Naive thymus-derived CD4-positive, alpha-beta T cell (primary cell): Measurements from ENCODE around the gene MBD5. TPM values are rescaled to one million over a fixed set of nuclear protein-coding genes. Genes with fewer than 3 reads are reported as not detected.

Experiments
- ATAC-seq: fragments of 150-1000 bp; cut with Tn5 transposase; 2 replicates; pipeline ENCODE4 v1.10.0; 2021; ENCODE audit warnings: mild to moderate bottlenecking, moderate library complexity
- CTCF ChIA-PET: fragments of 350-600 bp; sonication (Branson Sonifier 250); formaldehyde crosslinking; loops from one replicate; lab custom pipeline; 2021; ENCODE audit warnings: antibody characterized with exemption; lab: Charles Lee
- POLR2A ChIA-PET: fragments of 350-600 bp; sonication (Branson Sonifier 250); formaldehyde crosslinking; loops from one replicate; lab custom pipeline; 2021; ENCODE audit warnings: antibody characterized with exemption, inconsistent platforms; lab: Charles Lee
- DNase-seq, 9 donors: peaks; one replicate each; pipeline versions ENCODE4 v3.0.0 to v3.0.0-alpha.2; 2020 to 2022; ENCODE audit warnings: mixed read lengths in 1 of 9
- H3K27ac ChIP-seq: one replicate; pipeline ENCODE4 v1.7.0; 2013; ENCODE audit warnings: mild to moderate bottlenecking, low read depth, low read length, moderate library complexity
- H3K27me3 ChIP-seq, 2 donors: one replicate each; pipeline ENCODE4 v1.7.0; 2013; ENCODE audit warnings: low read length in 2 of 2, mild to moderate bottlenecking in 2 of 2, moderate library complexity in 2 of 2; ENCODE audit not compliant: control insufficient read depth in 2 of 2, insufficient read depth in 2 of 2
- H3K36me3 ChIP-seq, 3 experiments: 1 replicate in 2 of 3; 2 replicates in 1 of 3; pipeline ENCODE4 v1.7.0; 2013; ENCODE audit warnings: low read length in 3 of 3, mild to moderate bottlenecking in 3 of 3, moderate library complexity in 1 of 3; ENCODE audit not compliant: insufficient read depth in 3 of 3, control insufficient read depth in 2 of 3
- H3K4me1 ChIP-seq, 2 donors: one replicate each; pipeline ENCODE4 v1.7.0; 2013; ENCODE audit warnings: low read length in 2 of 2, mild to moderate bottlenecking in 2 of 2, moderate library complexity in 1 of 2; ENCODE audit not compliant: control insufficient read depth in 2 of 2, insufficient read depth in 2 of 2
- H3K4me3 ChIP-seq: 2 replicates; pipeline ENCODE4 v1.7.0; 2013; ENCODE audit warnings: mild to moderate bottlenecking, low read length
- H3K9me3 ChIP-seq, 3 experiments: 1 replicate in 2 of 3; 2 replicates in 1 of 3; pipeline ENCODE4 v1.7.0; 2013; ENCODE audit warnings: low read length in 3 of 3; ENCODE audit not compliant: control insufficient read depth in 2 of 3
- H3K27ac Mint-ChIP-seq, 9 donors: one replicate each; pipeline ENCODE4 v1.8.0; 2020 to 2022; ENCODE audit warnings: mixed read lengths in 9 of 9, mild to moderate bottlenecking in 8 of 9, moderate library complexity in 5 of 9, inconsistent platforms in 2 of 9
- H3K27me3 Mint-ChIP-seq, 5 donors: one replicate each; pipeline ENCODE4 v1.8.0; 2021 to 2022; ENCODE audit warnings: mixed read lengths in 5 of 5, mild to moderate bottlenecking in 1 of 5
- H3K36me3 Mint-ChIP-seq, 5 donors: one replicate each; pipeline ENCODE4 v1.8.0; 2020 to 2022; ENCODE audit warnings: mixed read lengths in 5 of 5, mild to moderate bottlenecking in 3 of 5, inconsistent platforms in 1 of 5
- H3K4me1 Mint-ChIP-seq, 7 donors: one replicate each; pipeline ENCODE4 v1.8.0; 2020 to 2022; ENCODE audit warnings: mixed read lengths in 7 of 7, mild to moderate bottlenecking in 3 of 7, inconsistent platforms in 1 of 7
- H3K4me3 Mint-ChIP-seq, 10 donors: one replicate each; pipeline ENCODE4 v1.8.0; 2020 to 2022; ENCODE audit warnings: mild to moderate bottlenecking in 10 of 10, mixed read lengths in 10 of 10, moderate library complexity in 6 of 10, inconsistent platforms in 2 of 10
- H3K9me3 Mint-ChIP-seq, 11 donors: one replicate each; pipeline ENCODE4 v1.8.0; 2020 to 2022; ENCODE audit warnings: mixed read lengths in 11 of 11, mild to moderate bottlenecking in 4 of 11, inconsistent platforms in 1 of 11, moderate library complexity in 1 of 11
- intact Hi-C, 2 donors: fragments of 100-400 bp; cut with micrococcal nuclease; formaldehyde crosslinking; loops; one replicate each; pipeline ENCODE4 v1.15.1; 2023
- polyA plus RNA-seq, 2 donors: library from polyadenylated mRNA; unstranded; fragments of 300-500 nt; fragmentation: Illumina TruSeq; gene quantifications; one replicate each; pipeline ENCODE4 v1.2.3, GENCODE V29; 2021
- total RNA-seq, 6 experiments: library from RNA in 5 of 6; stranded (reverse) in 5 of 6; gene quantifications; 1 replicate in 5 of 6; 2 replicates in 1 of 6; pipeline ENCODE4 v1.2.3 and lab custom pipeline; 2021 to 2026

MBD5 gene
- total and polyA plus RNA-seq, 7 experiments from 2014 or later = 14.6 to 76.8 (median 58.6) TPM

GRCh38 chr2:148103946-148104345, 83.1 kb downstream of the MBD5 start:
- ATAC-seq (no peak), DNase-seq (no peak)
- no peaks in the 10 kb centered on the region for H3K27me3 Mint-ChIP-seq
- peak overlapping the region in 1 of 9 donors; percentile 17 for H3K27ac Mint-ChIP-seq
- H3K4me3 Mint-ChIP-seq = no peak overlapping the region
- intact Hi-C loops = no loop called here
- CTCF ChIA-PET = no interaction called here
- H3K9me3 Mint-ChIP-seq = peaks cover 0 to 7% (median 0%) of the 10 kb centered on the region in 11 donors
- no peaks in the 10 kb centered on the region for H3K4me1 ChIP-seq
- POLR2A ChIA-PET = no interaction called here
- no peak overlapping the region for H3K27ac ChIP-seq
- H3K4me3 ChIP-seq = no peak overlapping the region
- H3K27me3 ChIP-seq = no peaks in the 10 kb centered on the region
- H3K36me3 Mint-ChIP-seq = peaks cover 0 to 19% (median 12%) of the 10 kb centered on the region in 5 donors
- H3K4me1 Mint-ChIP-seq = peaks cover 0 to 22% (median 11%) of the 10 kb centered on the region in 7 donors
- H3K9me3 ChIP-seq = no peaks in the 10 kb centered on the region
- no peaks in the 10 kb centered on the region for H3K36me3 ChIP-seq

- no peaks in the 10 kb centered on the region for H3K27me3 Mint-ChIP-seq
- H3K27ac ChIP-seq = no peak overlapping the region
- H3K4me1 Mint-ChIP-seq = peaks cover 11 to 30% (median 24%) of the 10 kb centered on the region in 7 donors
- intact Hi-C loops = no loop called here
- no peak for DNase-seq
- peaks cover 0 to 19% (median 12%) of the 10 kb centered on the region in 5 donors for H3K36me3 Mint-ChIP-seq
- H3K27ac Mint-ChIP-seq = no peak overlapping the region
- no peak for ATAC-seq
- no peak overlapping the region for H3K4me3 Mint-ChIP-seq
- H3K9me3 ChIP-seq = no peaks in the 10 kb centered on the region
- H3K9me3 Mint-ChIP-seq = peaks cover 0 to 7% (median 0%) of the 10 kb centered on the region in 11 donors
- H3K27me3 ChIP-seq = no peaks in the 10 kb centered on the region
- no peaks in the 10 kb centered on the region for H3K36me3 ChIP-seq
- CTCF ChIA-PET = no interaction called here
- H3K4me3 ChIP-seq = no peak overlapping the region
- POLR2A ChIA-PET = no interaction called here
- peaks cover 0 to 4% of the 10 kb centered on the region in 2 donors for H3K4me1 ChIP-seq
Observed at GRCh38 chr2:148106331-148106730, 85.4 kb downstream of the MBD5 start.

- no peak overlapping the region for H3K27ac Mint-ChIP-seq
- ChIA-PET POLR2A (no interaction called here), CTCF (interaction anchor here (0.7 kb wide), 2 partner anchors 227 to 334 kb away, joined by 8 read pairs; no protein-coding TSS in a partner anchor)
- H3K4me1 Mint-ChIP-seq = peaks cover 11 to 23% (median 18%) of the 10 kb centered on the region in 7 donors
- DNase-seq (no peak), ATAC-seq (no peak)
- no peaks in the 10 kb centered on the region for H3K27me3 ChIP-seq
- no peaks in the 10 kb centered on the region for H3K36me3 ChIP-seq
- H3K4me1 ChIP-seq = peaks cover 0 to 4% of the 10 kb centered on the region in 2 donors
- peaks cover 0 to 7% (median 0%) of the 10 kb centered on the region in 11 donors for H3K9me3 Mint-ChIP-seq
- H3K27me3 Mint-ChIP-seq = no peaks in the 10 kb centered on the region
- no peak overlapping the region for H3K27ac ChIP-seq
- peaks cover 0 to 22% (median 15%) of the 10 kb centered on the region in 5 donors for H3K36me3 Mint-ChIP-seq
- no peak overlapping the region for H3K4me3 Mint-ChIP-seq
- no peak overlapping the region for H3K4me3 ChIP-seq
- no peaks in the 10 kb centered on the region for H3K9me3 ChIP-seq
- intact Hi-C loops = no loop called here
Observed at GRCh38 chr2:148108385-148108784, 87.5 kb downstream of the MBD5 start.

GRCh38 chr2:148110184-148110583, 89.3 kb downstream of the MBD5 start:
- Mint-ChIP-seq H3K27ac (peak overlapping the region in 5 of 9 donors; percentile 0 to 37 (median 7)), H3K27me3 (no peaks in the 10 kb centered on the region), H3K36me3 (peaks cover 0 to 22% (median 16%) of the 10 kb centered on the region in 5 donors), H3K4me1 (peaks cover 11 to 22% (median 18%) of the 10 kb centered on the region in 7 donors), H3K4me3 (peak overlapping the region in 2 of 10 donors; percentile 0 to 10), H3K9me3 (peaks cover 0 to 7% (median 0%) of the 10 kb centered on the region in 11 donors)
- ATAC-seq = no peak
- DNase-seq = no peak
- Histone ChIP-seq H3K9me3 (no peaks in the 10 kb centered on the region), H3K27me3 (no peaks in the 10 kb centered on the region), H3K36me3 (no peaks in the 10 kb centered on the region), H3K27ac (no peak overlapping the region), H3K4me3 (no peak overlapping the region), H3K4me1 (peaks cover 0 to 4% of the 10 kb centered on the region in 2 donors)
- ChIA-PET POLR2A (no interaction called here), CTCF (no interaction called here)
- intact Hi-C loops = no loop called here

GRCh38 chr2:148122788-148123187, 101.9 kb downstream of the MBD5 start:
- Histone ChIP-seq H3K27me3 (no peaks in the 10 kb centered on the region), H3K36me3 (no peaks in the 10 kb centered on the region), H3K4me1 (no peaks in the 10 kb centered on the region), H3K4me3 (no peak overlapping the region), H3K9me3 (no peaks in the 10 kb centered on the region), H3K27ac (no peak overlapping the region)
- POLR2A ChIA-PET = no interaction called here
- H3K4me3 Mint-ChIP-seq = no peak overlapping the region
- H3K27ac Mint-ChIP-seq = no peak overlapping the region
- peaks cover 0 to 17% (median 3%) of the 10 kb centered on the region in 11 donors for H3K9me3 Mint-ChIP-seq
- intact Hi-C loops = no loop called here
- DNase-seq (no peak), ATAC-seq (no peak)
- no peaks in the 10 kb centered on the region for H3K27me3 Mint-ChIP-seq
- H3K4me1 Mint-ChIP-seq = peaks cover 0 to 9% (median 5%) of the 10 kb centered on the region in 7 donors
- peaks cover 4 to 37% (median 27%) of the 10 kb centered on the region in 5 donors for H3K36me3 Mint-ChIP-seq
- CTCF ChIA-PET = no interaction called here

- no peak overlapping the region for H3K4me3 Mint-ChIP-seq
- Histone ChIP-seq H3K27ac (no peak overlapping the region), H3K27me3 (no peaks in the 10 kb centered on the region), H3K4me1 (no peaks in the 10 kb centered on the region), H3K4me3 (no peak overlapping the region), H3K36me3 (no peaks in the 10 kb centered on the region), H3K9me3 (no peaks in the 10 kb centered on the region)
- H3K9me3 Mint-ChIP-seq = peaks cover 0 to 7% (median 1%) of the 10 kb centered on the region in 11 donors
- no peaks in the 10 kb centered on the region for H3K27me3 Mint-ChIP-seq
- peaks cover 0 to 9% (median 5%) of the 10 kb centered on the region in 7 donors for H3K4me1 Mint-ChIP-seq
- POLR2A ChIA-PET = no interaction called here
- no peak for DNase-seq
- CTCF ChIA-PET = no interaction called here
- no peak for ATAC-seq
- H3K27ac Mint-ChIP-seq = no peak overlapping the region
- H3K36me3 Mint-ChIP-seq = peaks cover 4 to 23% (median 21%) of the 10 kb centered on the region in 5 donors
- intact Hi-C loops = no loop called here
Observed at GRCh38 chr2:148124271-148124670, 103.4 kb downstream of the MBD5 start.

- Mint-ChIP-seq H3K9me3 (no peaks in the 10 kb centered on the region), H3K27me3 (no peaks in the 10 kb centered on the region), H3K4me1 (peaks cover 0 to 27% (median 5%) of the 10 kb centered on the region in 7 donors), H3K4me3 (no peak overlapping the region), H3K27ac (no peak overlapping the region), H3K36me3 (peaks cover 0 to 8% (median 5%) of the 10 kb centered on the region in 5 donors)
- Histone ChIP-seq H3K27me3 (no peaks in the 10 kb centered on the region), H3K4me1 (no peaks in the 10 kb centered on the region), H3K9me3 (no peaks in the 10 kb centered on the region), H3K4me3 (no peak overlapping the region), H3K36me3 (no peaks in the 10 kb centered on the region), H3K27ac (no peak overlapping the region)
- CTCF ChIA-PET = no interaction called here
- intact Hi-C loops = loop anchor here in 1 of 2 donors (1.0 kb wide), 1 partner anchor 11 kb away; no protein-coding TSS in a partner anchor
- ATAC-seq = no peak
- DNase-seq = no peak
- POLR2A ChIA-PET = no interaction called here
Observed at GRCh38 chr2:148130581-148130980, 109.7 kb downstream of the MBD5 start.
